PC-9 (cell line): ENCODE measurements around the gene MYH16. TPM values are rescaled to one million over a fixed set of nuclear protein-coding genes. Genes with fewer than 3 reads are reported as not detected.
"Not testable (repeated sequence)": the region's sequence is repeated elsewhere in the genome, so short reads cannot be mapped to it uniquely, and the experiment has no call there.

Source experiments
- BruUV-seq: library from RNA; stranded (reverse); fragments of 400-500 nt; replicated peaks from 2 replicates; lab custom pipeline; 2021; lab: Mats Ljungman, UMichigan
- CTCF ChIA-PET: fragments of 300-600 bp; sonication (Branson Sonifier 250); formaldehyde crosslinking; loops from one replicate; lab custom pipeline; 2022; ENCODE audit warnings: antibody characterized with exemption; lab: Charles Lee
- POLR2A ChIA-PET: fragments of 300-600 bp; sonication (Branson Sonifier 250); formaldehyde crosslinking; loops from one replicate; lab custom pipeline; 2022; ENCODE audit warnings: antibody characterized with exemption; ENCODE audit not compliant: unreplicated experiment; lab: Charles Lee
- DNase-seq, 2 experiments: peaks; one replicate each; pipeline versions ENCODE4 v3.0.0 to v3.0.0-alpha.2; 2015 to 2022; ENCODE audit warnings: mixed read lengths in 1 of 2
- H2AFZ ChIP-seq: fragments of 200-600 bp; sonication (generic); 2 replicates; pipeline ENCODE4 v1.8.1; 2017; ENCODE audit warnings: antibody characterized with exemption
- H3F3A ChIP-seq: fragments of 200-600 bp; sonication (generic); 2 replicates; pipeline ENCODE4 v1.8.1; 2017; ENCODE audit warnings: antibody characterized with exemption, mild to moderate bottlenecking, low read depth; ENCODE audit not compliant: insufficient read depth
- H3K27ac ChIP-seq: fragments of 200-600 bp; sonication (generic); 2 replicates; pipeline ENCODE4 v1.6.1; 2016; ENCODE audit warnings: mixed run types
- H3K27me3 ChIP-seq: fragments of 200-600 bp; sonication (generic); 2 replicates; pipeline ENCODE4 v1.6.1; 2016; ENCODE audit warnings: low read depth, mixed run types; ENCODE audit not compliant: insufficient read depth
- H3K36me3 ChIP-seq: fragments of 200-600 bp; sonication (generic); 2 replicates; pipeline ENCODE4 v1.6.1; 2016; ENCODE audit warnings: low read depth, mixed run types
- H3K4me1 ChIP-seq: fragments of 200-600 bp; sonication (generic); replicated peaks from 2 replicates; pipeline ENCODE4 v1.6.1; 2016; ENCODE audit warnings: mixed run types; ENCODE audit not compliant: insufficient read depth
- H3K4me2 ChIP-seq: fragments of 200-600 bp; sonication (generic); 2 replicates; pipeline ENCODE4 v1.6.1; 2017; ENCODE audit warnings: mixed run types
- H3K4me3 ChIP-seq: fragments of 200-600 bp; sonication (generic); 2 replicates; pipeline ENCODE4 v1.6.1; 2016; ENCODE audit warnings: mixed run types
- H3K79me2 ChIP-seq: fragments of 200-600 bp; sonication (generic); 2 replicates; pipeline ENCODE4 v1.6.1; 2017; ENCODE audit warnings: low read depth, mixed run types
- H3K9me2 ChIP-seq: fragments of 200-600 bp; sonication (generic); 2 replicates; pipeline ENCODE4 v1.8.1; 2017; ENCODE audit warnings: mild to moderate bottlenecking; ENCODE audit not compliant: insufficient read depth
- H3K9me3 ChIP-seq: fragments of 200-600 bp; sonication (generic); 2 replicates; pipeline ENCODE4 v1.8.1; 2016; ENCODE audit warnings: low read depth; ENCODE audit not compliant: insufficient read depth
- H4K20me1 ChIP-seq: fragments of 200-600 bp; sonication (generic); 2 replicates; pipeline ENCODE4 v1.8.1; 2017; ENCODE audit not compliant: insufficient read depth
- CTCF ChIP-seq: fragments of 200-600 bp; sonication (generic); conservative IDR thresholded peaks from 2 replicates; pipeline ENCODE4 v1.6.1; 2017; ENCODE audit warnings: mixed run types, antibody characterized with exemption, mild to moderate bottlenecking, moderate library complexity
- EZH2 ChIP-seq: fragments of 200-600 bp; sonication (generic); IDR thresholded peaks from 2 replicates; pipeline ENCODE4 v1.8.0; 2017; ENCODE audit warnings: antibody characterized with exemption, low read depth
- intact Hi-C: fragments of 100-400 bp; cut with micrococcal nuclease; formaldehyde crosslinking; loops from one replicate; pipeline ENCODE4 v1.10.0; 2022; ENCODE audit not compliant: unreplicated experiment
- total RNA-seq: library from RNA; stranded (reverse); gene quantifications from 2 replicates; pipeline ENCODE4 v1.2.3, GENCODE V29; 2021

MYH16 gene
- total RNA-seq, 1 experiment from 2014 or later = 18.0 TPM

- no TSS peak for BruUV-seq
- H4K20me1 ChIP-seq = no peaks in the 10 kb centered on the region
- H3K9me3 ChIP-seq = no peaks in the 10 kb centered on the region
- peaks cover 25% of the 10 kb centered on the region for H3K4me1 ChIP-seq
- intact Hi-C loops = no loop called here
- no peak overlapping the region for H3K27ac ChIP-seq
- no peak overlapping the region for H2AFZ ChIP-seq
- no peaks in the 10 kb centered on the region for H3K27me3 ChIP-seq
- no peaks in the 10 kb centered on the region for H3K36me3 ChIP-seq
- no peaks in the 10 kb centered on the region; the same call in 1 of the 2 replicates for H3K9me2 ChIP-seq
- no peak overlapping the region for H3K4me3 ChIP-seq
- peaks cover 19% of the 10 kb centered on the region for H3F3A ChIP-seq
- CTCF ChIA-PET = no interaction called here
- DNase-seq = no peak
- no peak for TF ChIP-seq EZH2
- TF ChIP-seq CTCF = no peak
- POLR2A ChIA-PET = no interaction called here
- H3K4me2 ChIP-seq = no peak overlapping the region
- no peaks in the 10 kb centered on the region for H3K79me2 ChIP-seq
Measured at GRCh38 chr7:99229234-99229633, 43.4 kb upstream of the MYH16 start.

GRCh38 chr7:99232082-99232770 is 40.4 kb upstream of the MYH16 start:
- no TSS peak for BruUV-seq

GRCh38 chr7:99232955-99233354 is 39.7 kb upstream of the MYH16 start:
- H3K4me1 ChIP-seq, BruUV-seq, CTCF ChIA-PET, H3K4me3 ChIP-seq, H3K9me3 ChIP-seq, DNase-seq, H3K27ac ChIP-seq, H3K9me2 ChIP-seq, H4K20me1 ChIP-seq, H3K27me3 ChIP-seq, H3K36me3 ChIP-seq, intact Hi-C loops, H2AFZ ChIP-seq, H3K79me2 ChIP-seq, H3K4me2 ChIP-seq, H3F3A ChIP-seq: not testable (repeated sequence)
- POLR2A ChIA-PET = interaction anchor here (0.5 to 0.6 kb wide), 2 partner anchors 56 to 75 kb away, joined by 4 to 5 read pairs; no protein-coding TSS in a partner anchor

More at GRCh38 chr7:99232082-99232770, 40.4 kb upstream of the MYH16 start:
- Histone ChIP-seq H3K9me3 (no peaks in the 10 kb centered on the region), H3K9me2 (no peaks in the 10 kb centered on the region; the same call in 1 of the 2 replicates), H3K27ac (no peak overlapping the region), H3K4me1 (no peaks in the 10 kb centered on the region), H4K20me1 (no peaks in the 10 kb centered on the region), H3K4me3 (no peak overlapping the region), H3K27me3 (no peaks in the 10 kb centered on the region), H3K4me2 (no peak overlapping the region), H3K36me3 (no peaks in the 10 kb centered on the region), H3K79me2 (no peaks in the 10 kb centered on the region), H2AFZ (no peak overlapping the region), H3F3A (peaks cover 5% of the 10 kb centered on the region; the same call in 1 of the 2 replicates)
- intact Hi-C loops = no loop called here
- CTCF ChIA-PET = no interaction called here
- POLR2A ChIA-PET = interaction anchor here (0.5 kb wide), 1 partner anchor 76 kb away, joined by 4 read pairs; no protein-coding TSS in a partner anchor
- TF ChIP-seq EZH2 (no peak), CTCF (no peak)
- DNase-seq = no peak
